Measurements from ENCODE around the gene ACY1. TPM values are rescaled to one million over a fixed set of nuclear protein-coding genes. Genes with fewer than 3 reads are reported as not detected.
"Not testable (repeated sequence)": the region's sequence is repeated elsewhere in the genome, so short reads cannot be mapped to it uniquely, and the experiment has no call there.

Gene ACY1
- total RNA-seq, 2 experiments from 2014 or later: 61.8 to 64.5 TPM

DNA sequence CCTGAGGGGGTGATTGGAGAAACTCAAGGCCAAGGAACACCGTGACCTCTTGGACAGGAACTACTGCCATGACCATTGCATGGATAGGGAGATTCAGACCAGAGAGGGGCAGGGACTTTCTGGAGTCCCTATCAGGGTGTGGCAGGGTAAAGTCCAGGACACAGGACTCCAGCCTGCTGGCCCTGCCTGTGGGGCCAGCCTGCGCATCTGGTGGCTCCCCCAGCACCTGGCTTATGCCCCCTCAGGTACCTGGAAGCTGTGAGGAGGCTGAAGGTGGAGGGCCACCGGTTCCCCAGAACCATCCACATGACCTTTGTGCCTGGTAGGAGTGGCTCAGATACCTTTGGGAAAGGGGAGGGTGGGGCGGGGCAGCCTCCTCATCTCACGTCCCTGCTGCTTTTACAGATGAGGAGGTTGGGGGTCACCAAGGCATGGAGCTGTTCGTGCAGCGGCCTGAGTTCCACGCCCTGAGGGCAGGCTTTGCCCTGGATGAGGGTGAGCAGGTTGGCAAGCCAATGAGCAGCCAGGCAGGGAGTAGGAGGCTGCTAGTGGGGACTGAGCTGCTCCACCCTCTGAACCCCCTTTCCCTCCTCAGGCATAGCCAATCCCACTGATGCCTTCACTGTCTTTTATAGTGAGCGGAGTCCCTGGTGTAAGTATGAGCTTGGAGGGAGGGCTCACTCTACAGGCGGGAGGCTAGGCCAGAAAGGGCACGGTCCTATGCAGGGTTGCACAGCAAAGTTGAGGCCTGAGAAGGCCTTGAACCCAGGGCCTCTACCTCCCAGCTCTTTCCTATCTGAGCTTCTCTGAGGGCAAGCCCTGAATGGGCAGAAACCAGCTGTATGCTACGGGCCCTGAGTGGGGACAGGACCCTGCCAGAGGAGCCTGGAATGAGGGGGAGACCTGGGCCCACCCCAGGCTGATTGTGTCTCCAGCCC lies 2.9 kb downstream of the ACY1 start:
- Mint-ChIP-seq H3K4me1 (ENCODE audit: low read depth) (peaks cover 17% of the 10 kb centered on the region), H3K27ac (no peak overlapping the region), H3K4me3 (no peak overlapping the region), H3K27me3 (no peaks in the 10 kb centered on the region), H3K9me3 (no peaks in the 10 kb centered on the region), H3K36me3 (ENCODE audit: low read depth) (peaks cover 9% of the 10 kb centered on the region)
- CTCF ChIA-PET: interaction anchor here (1.1 to 1.3 kb wide), 2 partner anchors 13 to 44 kb away, joined by 3 to 4 read pairs; partner anchors contain the start of genes ABHD14B and PARP3
- TF ChIP-seq CTCF (IDR thresholded peaks at IDR 0.05): no peak
- ATAC-seq (no peak), DNase-seq (no peak)
- POLR2A ChIA-PET: interaction anchor here (1.0 to 14.5 kb wide), 3 partner anchors 7 to 44 kb away, joined by 4 to 267 read pairs (median 4); partner anchors contain the start of genes ABHD14B, PARP3, RPL29 and RRP9
- intact Hi-C loops (cut with micrococcal nuclease): no loop called here

GRCh38 chr3:51987568-51987967 lies 4.2 kb downstream of the ACY1 start:
- intact Hi-C loops (cut with micrococcal nuclease): no loop called here
- Mint-ChIP-seq H3K36me3 (ENCODE audit: low read depth) (peaks cover 17% of the 10 kb centered on the region), H3K27ac (peak overlapping the region; percentile 17), H3K27me3 (no peaks in the 10 kb centered on the region), H3K4me1 (ENCODE audit: low read depth) (peaks cover 22% of the 10 kb centered on the region), H3K9me3 (no peaks in the 10 kb centered on the region), H3K4me3 (no peak overlapping the region)
- ChIA-PET CTCF (interaction anchor here (1.3 kb wide), 1 partner anchor 14 kb away, joined by 4 read pairs; the partner anchor contains the start of gene ABHD14B), POLR2A (interaction anchor here (14.5 kb wide), 1 partner anchor 6 kb away, joined by 267 read pairs; the partner anchor contains the start of gene RPL29)
- DNase-seq (no peak), ATAC-seq (no peak)
- no peak for TF ChIP-seq CTCF (IDR thresholded peaks at IDR 0.05)

- POLR2A ChIA-PET: no interaction called here
Observed at GRCh38 chr3:51988286-51989146, 5.2 kb downstream of the ACY1 start.

GRCh38 chr3:51990501-51990971 lies 7.2 kb downstream of the ACY1 start:
- intact Hi-C loops (cut with micrococcal nuclease); DNase-seq; H3K27me3 Mint-ChIP-seq; ATAC-seq; H3K4me3 Mint-ChIP-seq; H3K27ac Mint-ChIP-seq; H3K9me3 Mint-ChIP-seq: not testable (repeated sequence)
- Mint-ChIP-seq H3K36me3 (ENCODE audit: low read depth) (peaks cover 42% of the 10 kb centered on the region), H3K4me1 (ENCODE audit: low read depth) (peaks cover 26% of the 10 kb centered on the region)
- ChIA-PET POLR2A (interaction anchor here (1.5 to 7.1 kb wide), 4 partner anchors 10 to 277 kb away, joined by 3 to 267 read pairs (median 16); partner anchors contain the start of genes ABHD14A, ABHD14B, ACY1 and DUSP7), CTCF (interaction anchor here (0.7 to 2.6 kb wide), 3 partner anchors 7 to 321 kb away, joined by 3 to 21 read pairs (median 4); partner anchors contain the start of gene ACY1)

More at GRCh38 chr3:51988286-51989146, 5.2 kb downstream of the ACY1 start:
- H3K4me1 Mint-ChIP-seq (ENCODE audit: low read depth): peaks cover 27% of the 10 kb centered on the region
- peak overlapping the region; percentile 36 for H3K27ac Mint-ChIP-seq
- DNase-seq: no peak
- CTCF ChIA-PET: no interaction called here
- H3K27me3 Mint-ChIP-seq: no peaks in the 10 kb centered on the region
- no peaks in the 10 kb centered on the region for H3K9me3 Mint-ChIP-seq
- H3K36me3 Mint-ChIP-seq (ENCODE audit: low read depth): peaks cover 22% of the 10 kb centered on the region
- ATAC-seq: no peak
- no peak for TF ChIP-seq CTCF (IDR thresholded peaks at IDR 0.05)
- intact Hi-C loops (cut with micrococcal nuclease): no loop called here
- no peak overlapping the region for H3K4me3 Mint-ChIP-seq

Measured in activated CD8-positive, alpha-beta T cell treated with anti-CD3 and anti-CD28 coated beads for 36 hours (primary cell).